ENCODE measurements around the gene DCAKD. TPM values are rescaled to one million over a fixed set of nuclear protein-coding genes. Genes with fewer than 3 reads are reported as not detected.

Gene DCAKD
- total RNA-seq, 1 experiment from 2014 or later, result 31.9 TPM

DNA sequence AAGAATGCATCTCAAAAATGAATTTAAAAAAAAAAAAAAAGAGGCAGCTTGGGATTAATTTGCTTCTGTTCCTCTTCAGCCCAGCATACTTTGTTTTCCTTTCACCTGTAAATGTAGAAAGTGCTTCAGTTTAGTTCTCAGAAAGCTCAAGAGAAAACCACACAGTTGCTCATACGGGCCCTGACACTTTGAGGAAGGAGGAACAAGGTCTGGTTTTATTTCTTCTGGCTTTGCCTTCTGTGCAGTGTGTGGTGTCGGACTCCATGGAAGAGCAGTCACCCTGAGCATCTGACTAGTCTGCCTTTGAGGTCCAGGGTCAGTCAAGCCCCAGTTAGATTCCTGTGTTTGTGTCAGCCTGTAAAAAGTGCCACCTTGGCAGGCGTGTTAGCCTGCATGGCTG, 37.3 kb upstream of the DCAKD start:
- Histone ChIP-seq H3K9me2 (ENCODE audit: insufficient read depth) (no peaks in the 10 kb centered on the region), H2AFZ (ENCODE audit: low read depth, low read length, poor library complexity, severe bottlenecking) (no peak overlapping the region), H3K9ac (ENCODE audit: low read length) (no peak overlapping the region), H3K27me3 (ENCODE audit: insufficient read depth, low read length) (no peaks in the 10 kb centered on the region), H3K4me3 (replicated peaks in 1 of 2; ENCODE audit: low read depth in 1 of 2, low read length in 2 of 2) (no peak overlapping the region), H3K36me3 (ENCODE audit: control insufficient read depth in 1 of 2, insufficient read depth in 2 of 2, low read length in 2 of 2) (peaks cover 55 to 59% of the 10 kb centered on the region in 2 experiments), H3K4me1 (ENCODE audit: control insufficient read depth in 1 of 2, insufficient read depth in 2 of 2, low read length in 2 of 2) (peaks cover 3 to 24% of the 10 kb centered on the region in 2 experiments), H3K4me2 (ENCODE audit: low read length) (no peak overlapping the region), H3K9me3 (ENCODE audit: control insufficient read depth in 1 of 2, insufficient read depth in 1 of 2, low read depth in 1 of 2, low read length in 2 of 2) (no peaks in the 10 kb centered on the region), H4K20me1 (ENCODE audit: insufficient read depth) (peaks cover 4% of the 10 kb centered on the region; the same call in 1 of the 2 replicates), H3K27ac (ENCODE audit: low read depth, low read length) (no peak overlapping the region), H3K79me2 (ENCODE audit: insufficient read depth, low read length) (peaks cover 22% of the 10 kb centered on the region)
- DNase-seq (ENCODE audit: low read depth, low spot score) (no peak), ATAC-seq (no peak)
- BruUV-seq (replicated peaks), result TSS peak; percentile 27
- intact Hi-C loops (cut with micrococcal nuclease), result loop anchor here (2.0 kb wide), 1 partner anchor 20 kb away; no protein-coding TSS in a partner anchor
- ChIA-PET RAD21 (ENCODE audit: low non-redundant PET in 1 of 2, low total read pairs in 2 of 2, uncharacterized antibody in 2 of 2, unreplicated experiment in 2 of 2) (interaction anchor here in 1 of 2 experiments (0.6 kb wide), 1 partner anchor 130 kb away, joined by 4 read pairs; no protein-coding TSS in a partner anchor), POLR2A (no interaction called here), CTCF (no interaction called here)
- TF ChIP-seq REST (IDR thresholded peaks at IDR 0.05; ENCODE audit: low read depth), result no peak
- TF ChIP-seq ZNF274 (IDR thresholded peaks at IDR 0.05; ENCODE audit: low read depth, low read length), result no peak
- no peak for TF ChIP-seq ZFX (IDR thresholded peaks at IDR 0.05)
- no peak for TF ChIP-seq CEBPB (IDR thresholded peaks at IDR 0.05; ENCODE audit: low read depth)
- TF ChIP-seq JUND (IDR thresholded peaks at IDR 0.05), result no peak
- no peak for TF ChIP-seq YY1 (IDR thresholded peaks at IDR 0.05; ENCODE audit: extremely low read depth, insufficient replicate concordance, low read depth, low read length)
- no peak for TF ChIP-seq SRF (IDR thresholded peaks at IDR 0.05; ENCODE audit: low read depth)
- no peak for TF ChIP-seq EGR1 (IDR thresholded peaks at IDR 0.05; ENCODE audit: low read depth)
- no peak for TF ChIP-seq SP1 (IDR thresholded peaks at IDR 0.05; ENCODE audit: low read depth)
- no peak for TF ChIP-seq RAD21 (IDR thresholded peaks at IDR 0.05; ENCODE audit: low read depth)
- no peak for TF ChIP-seq TCF7L2 (IDR thresholded peaks at IDR 0.05; ENCODE audit: borderline replicate concordance, extremely low read depth, insufficient read depth, insufficient read length)
- no peak for TF ChIP-seq POLR2A (IDR thresholded peaks at IDR 0.05; ENCODE audit: borderline replicate concordance, extremely low read depth, insufficient read depth, insufficient read length)
- TF ChIP-seq EZH2 (IDR thresholded peaks at IDR 0.05), result no peak
- no peak for TF ChIP-seq CBX3 (IDR thresholded peaks at IDR 0.05; ENCODE audit: low read depth)
